GM03348 (cell line): ENCODE measurements around the gene DENND5B.
"Not testable (repeated sequence)": the region's sequence is repeated elsewhere in the genome, so short reads cannot be mapped to it uniquely, and the experiment has no call there.

Experiments
- DNase-seq: peaks from one replicate; pipeline ENCODE4 v3.0.0; 2012; ENCODE audit warnings: low spot score

Gene DENND5B

DNA sequence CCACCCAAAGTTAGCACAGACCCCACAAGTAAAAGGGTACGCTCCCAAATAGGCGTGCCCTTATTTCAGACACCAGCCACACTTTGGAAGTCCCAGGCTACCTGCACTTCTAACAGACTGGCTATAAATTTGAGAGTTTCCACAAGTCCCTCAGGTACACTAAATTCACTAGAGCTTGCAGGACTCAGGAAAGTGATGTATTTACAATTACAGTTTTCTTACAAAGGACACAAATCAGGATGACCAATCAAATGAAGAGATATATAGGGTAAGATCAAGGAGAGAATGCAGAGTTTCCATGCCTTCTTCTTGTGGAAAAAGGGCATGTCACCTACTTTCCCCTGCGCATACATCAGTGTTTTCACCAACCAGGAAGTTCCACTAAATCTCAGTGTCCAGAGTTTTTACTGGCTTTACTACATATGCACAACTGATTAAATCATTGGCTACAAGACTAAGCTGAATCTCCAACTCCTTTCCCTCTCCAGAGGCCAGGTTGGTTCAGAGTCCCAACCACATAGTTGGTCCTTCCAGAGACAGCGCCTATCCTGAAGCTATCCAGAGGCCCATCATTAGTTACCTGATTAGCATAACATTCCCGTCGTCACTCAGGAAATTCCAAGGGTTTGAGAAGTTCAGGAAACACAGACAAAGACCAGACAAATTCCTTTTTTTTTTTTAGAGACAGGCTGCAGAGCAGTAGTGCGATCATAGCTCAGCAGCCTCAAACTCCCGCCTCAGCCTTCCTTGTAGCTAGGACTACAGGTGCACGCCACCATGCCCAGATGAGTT lies 84.2 kb downstream of the DENND5B start:
- peak; percentile 9 for DNase-seq

DNA sequence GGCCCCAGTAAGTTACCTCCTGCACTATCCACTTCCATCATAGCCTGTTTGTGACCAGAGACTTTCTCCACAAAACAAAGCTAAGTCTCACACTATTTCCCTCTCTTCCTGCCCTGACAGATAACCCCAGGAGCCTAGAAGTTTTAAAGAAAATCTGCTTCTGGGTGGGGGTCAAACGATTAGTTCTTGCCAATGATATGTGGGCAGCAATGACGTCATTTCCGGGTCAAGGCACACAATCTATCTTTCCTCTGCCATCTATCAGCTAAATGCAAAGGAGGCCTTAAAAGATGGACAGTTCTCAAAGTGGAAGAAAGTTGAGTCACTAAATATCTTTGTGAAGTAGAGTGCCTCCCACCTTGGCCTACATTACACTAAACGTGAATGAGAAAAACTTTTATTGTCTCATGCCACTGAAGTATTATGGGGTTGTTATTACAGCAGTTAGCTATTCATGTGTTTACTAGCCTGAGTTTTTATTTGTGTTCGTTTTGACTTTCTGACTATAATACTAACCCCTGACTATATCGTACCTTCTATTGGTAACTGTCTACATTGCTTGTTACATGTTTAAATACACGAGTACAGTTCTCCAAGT lies 86.2 kb downstream of the DENND5B start:
- no peak for DNase-seq

DNA sequence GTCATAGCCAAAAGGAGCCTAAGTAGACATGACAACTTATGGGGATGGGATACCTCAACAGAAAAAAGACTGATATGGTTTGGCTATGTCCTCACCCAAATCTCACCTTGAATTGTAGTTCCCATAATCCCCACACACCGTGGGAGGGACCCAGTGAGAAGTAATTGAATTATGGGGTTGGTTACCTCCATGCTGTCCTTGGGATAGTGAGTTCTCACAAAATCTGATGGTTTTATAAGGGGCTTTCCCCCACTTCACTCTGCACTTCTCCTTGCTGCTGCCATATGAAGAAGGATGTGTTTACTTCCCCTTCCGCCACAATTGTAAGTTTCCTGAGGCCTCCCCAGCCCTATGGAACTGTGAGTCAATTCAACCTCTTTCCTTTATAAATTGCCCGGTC lies 89.9 kb downstream of the DENND5B start:
- not testable (repeated sequence) for DNase-seq

DNA sequence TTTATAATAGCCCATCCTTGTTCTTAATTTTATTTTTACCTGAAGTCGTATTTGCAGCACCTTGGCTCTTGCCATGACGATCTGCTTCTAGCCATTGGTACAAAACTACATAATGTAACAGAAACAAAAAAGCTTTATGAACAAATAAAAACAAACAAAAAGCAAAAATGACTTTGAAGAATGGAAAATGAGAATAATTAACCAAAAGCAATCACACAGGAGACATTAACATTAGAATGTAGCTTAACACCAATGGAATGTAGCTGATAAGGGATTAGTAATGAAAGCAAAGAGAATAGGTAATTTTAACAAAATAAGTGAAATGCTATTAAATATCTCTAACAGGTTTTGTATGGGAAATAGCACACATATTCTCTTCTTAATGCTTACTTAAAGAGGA lies 91.4 kb downstream of the DENND5B start:
- DNase-seq, result no peak

DNA sequence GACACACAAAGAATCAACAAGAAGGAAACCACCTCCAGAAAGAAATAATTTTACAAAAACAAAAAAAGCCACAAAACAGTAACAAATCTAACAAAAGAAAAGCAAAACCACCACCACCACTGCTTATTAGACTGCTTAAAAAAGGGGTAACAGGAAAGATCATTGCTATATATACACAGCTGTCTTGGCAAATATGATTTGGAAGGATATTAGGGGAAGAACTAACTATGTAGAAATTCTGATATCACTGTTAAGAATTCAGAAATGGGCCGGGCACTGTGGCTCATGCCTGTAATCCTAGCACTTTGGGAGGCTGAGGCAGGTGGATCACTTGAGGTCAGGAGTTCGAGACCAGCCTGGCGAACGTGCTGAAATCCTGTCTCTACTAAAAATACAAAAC lies 92.5 kb downstream of the DENND5B start:
- no peak for DNase-seq

DNA sequence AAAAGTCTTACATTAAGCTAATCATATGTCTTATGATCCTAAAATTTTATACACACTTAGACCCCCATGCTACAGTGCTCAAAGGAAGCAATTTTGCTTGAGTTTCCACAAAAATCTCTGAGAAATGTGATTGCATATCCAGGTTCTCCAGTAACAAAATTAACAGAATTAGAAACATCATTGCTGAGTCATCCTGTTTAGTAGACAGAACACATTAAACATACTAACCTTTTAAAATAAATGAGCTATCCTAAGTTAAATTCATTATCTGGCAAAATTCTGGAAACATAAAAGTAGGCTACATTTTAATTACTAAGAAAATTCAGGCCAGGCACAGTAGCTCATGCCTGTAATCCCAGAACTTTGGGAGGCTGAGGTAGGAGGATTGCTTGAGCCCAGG lies 94.7 kb downstream of the DENND5B start:
- peak; percentile 12 for DNase-seq

DNA sequence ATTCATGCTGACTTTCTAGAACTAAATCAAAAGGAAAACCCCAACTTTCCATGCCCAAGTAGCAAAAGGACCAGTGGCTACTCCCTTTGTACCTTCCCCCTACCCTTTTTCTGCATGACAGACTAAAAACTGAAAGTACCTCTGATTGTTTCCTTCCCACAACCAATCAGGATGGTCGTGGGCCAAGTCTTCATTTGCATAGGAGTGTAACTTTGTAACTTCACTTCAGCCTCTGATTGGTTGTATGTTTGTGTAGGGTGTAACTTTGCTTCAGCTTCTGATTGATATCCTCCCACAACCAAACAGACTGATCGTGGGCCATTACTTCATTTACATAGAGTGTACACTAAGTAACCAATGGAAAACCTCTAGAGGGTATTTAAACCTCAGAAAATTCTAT lies 96.5 kb downstream of the DENND5B start:
- no peak for DNase-seq

DNA sequence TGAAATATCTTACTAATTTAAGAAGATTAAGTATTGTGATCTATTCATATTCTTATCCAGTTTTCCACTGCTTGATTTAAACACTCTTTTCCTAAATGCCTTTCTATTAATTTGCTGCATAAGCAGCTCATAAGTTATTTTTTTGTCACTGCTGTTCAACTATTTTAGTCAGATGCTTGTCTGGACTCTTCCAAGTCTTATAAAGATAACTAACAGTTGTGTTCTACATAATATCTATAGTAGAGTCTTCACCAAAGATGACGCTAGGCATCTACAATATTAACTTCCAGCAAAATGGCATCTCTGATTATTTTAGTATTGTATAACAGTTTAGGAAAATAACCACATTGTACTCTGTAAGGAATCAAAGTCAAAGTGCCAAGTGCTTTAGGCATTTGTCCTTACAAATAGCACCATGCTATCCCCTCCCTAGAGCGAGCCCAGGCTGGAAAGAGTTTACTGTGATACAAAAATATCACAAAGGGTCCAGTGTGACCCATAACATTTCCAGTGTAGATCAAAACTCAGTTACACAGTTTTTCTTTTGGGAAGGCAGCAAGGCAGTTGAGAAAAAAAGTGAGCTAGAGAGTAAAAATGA lies 98.2 kb downstream of the DENND5B start:
- DNase-seq, result peak; percentile 11

DNA sequence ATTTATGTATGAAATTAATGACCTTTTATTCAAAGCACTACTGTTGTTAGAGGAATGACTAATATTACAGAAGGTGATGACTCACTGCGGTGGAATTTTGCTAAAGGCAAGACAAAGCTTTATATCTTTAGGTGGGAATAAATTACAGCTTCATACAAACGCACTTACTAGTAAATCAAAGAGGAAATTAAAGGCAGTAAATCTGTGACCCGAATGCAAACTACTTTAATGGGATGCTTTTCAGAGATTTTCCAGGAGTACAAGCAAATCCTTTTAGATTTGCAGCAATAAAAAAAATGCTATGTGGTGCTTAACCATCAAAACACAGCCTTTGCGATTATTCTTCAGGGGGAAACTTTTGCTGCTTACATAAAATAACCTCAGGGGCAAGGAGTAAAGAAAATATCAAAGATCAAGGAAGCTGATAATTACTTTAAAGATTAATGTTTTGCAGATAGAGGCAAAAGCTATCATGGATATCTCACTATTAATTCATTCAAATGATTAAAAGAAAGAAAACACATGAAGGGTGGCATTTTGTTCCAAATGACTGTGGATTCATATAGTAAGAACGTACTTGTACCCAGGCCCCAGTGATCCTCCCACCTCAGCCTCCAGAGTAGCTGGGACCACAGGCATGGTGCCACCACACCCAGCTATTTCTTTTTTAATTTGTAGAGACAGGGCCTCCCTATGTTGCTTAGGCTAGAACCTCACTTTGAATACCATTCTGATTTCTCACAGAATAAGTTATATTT lies 98.9 kb downstream of the DENND5B start:
- peak; percentile 58 for DNase-seq

DNA sequence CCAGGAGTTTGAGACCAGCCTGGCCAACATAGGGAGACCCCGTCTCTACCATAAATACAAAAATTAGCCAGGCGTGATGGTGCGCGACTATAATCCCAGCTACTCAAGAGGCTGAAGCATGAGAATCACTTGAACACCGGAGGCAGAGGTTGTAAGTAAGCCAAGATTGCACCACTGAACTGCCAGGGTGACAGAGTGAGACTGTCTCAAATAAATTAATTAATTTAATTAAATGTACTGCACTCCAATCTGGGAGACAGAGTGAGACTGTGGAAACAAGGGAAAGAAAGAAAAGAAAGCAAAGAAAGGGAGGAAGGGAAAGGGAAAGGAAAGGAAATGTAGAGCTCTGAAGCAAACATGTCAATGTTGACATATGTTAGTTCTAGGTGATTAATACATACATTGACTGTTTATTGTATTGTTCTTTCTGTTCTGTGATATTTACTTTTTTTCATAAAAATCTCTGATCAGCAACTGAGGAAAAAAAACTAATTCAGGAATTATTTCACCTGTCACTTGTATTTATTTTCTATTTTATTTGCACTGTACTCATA lies 99.6 kb downstream of the DENND5B start:
- DNase-seq, result no peak

DNA sequence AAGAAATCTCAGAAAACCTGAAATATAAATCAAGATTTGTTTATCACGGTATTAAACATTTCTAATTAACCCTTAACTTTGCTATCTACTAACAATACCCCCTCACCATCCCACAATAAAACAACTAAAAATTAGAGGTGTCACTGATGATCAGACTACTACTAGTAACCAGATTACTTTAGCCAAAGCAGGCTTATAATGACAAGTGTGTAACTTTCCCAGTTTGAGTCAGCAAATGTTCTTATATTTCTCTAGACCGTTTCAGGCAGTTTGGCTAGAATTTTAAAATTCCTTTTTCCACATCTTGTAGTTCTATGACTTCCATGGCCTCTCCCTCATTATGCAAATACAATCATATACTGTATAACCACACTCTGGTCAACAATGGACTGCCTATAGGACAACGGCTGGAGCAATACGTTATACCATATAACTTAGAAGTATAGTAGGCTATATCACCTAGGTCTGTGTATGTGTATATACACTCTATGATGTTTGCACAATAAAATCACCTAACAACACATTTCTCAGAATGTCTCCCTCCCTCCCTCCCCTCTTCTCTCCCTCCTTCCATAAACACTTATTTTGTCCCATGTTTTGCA lies 102.1 kb downstream of the DENND5B start:
- no peak for DNase-seq

DNA sequence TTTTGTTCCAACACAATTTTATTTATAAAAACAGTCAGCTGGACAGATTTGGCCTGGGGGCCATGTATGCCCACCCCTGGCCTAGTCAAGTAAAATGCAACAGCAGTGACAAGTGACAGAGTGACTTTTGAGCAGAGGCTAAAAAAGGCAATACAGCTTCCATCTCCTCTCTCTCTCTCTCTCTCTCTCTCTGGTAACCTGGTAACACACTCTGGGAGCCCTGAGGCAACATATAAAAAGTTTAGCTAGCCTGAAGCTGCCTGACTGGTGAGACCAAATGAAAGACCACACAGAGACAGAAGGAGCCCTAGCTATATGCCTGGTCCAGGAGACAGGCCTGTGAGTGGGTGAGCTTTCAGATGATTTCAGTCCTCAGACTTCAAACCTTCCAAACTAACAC lies 105.4 kb downstream of the DENND5B start:
- no peak for DNase-seq

DNA sequence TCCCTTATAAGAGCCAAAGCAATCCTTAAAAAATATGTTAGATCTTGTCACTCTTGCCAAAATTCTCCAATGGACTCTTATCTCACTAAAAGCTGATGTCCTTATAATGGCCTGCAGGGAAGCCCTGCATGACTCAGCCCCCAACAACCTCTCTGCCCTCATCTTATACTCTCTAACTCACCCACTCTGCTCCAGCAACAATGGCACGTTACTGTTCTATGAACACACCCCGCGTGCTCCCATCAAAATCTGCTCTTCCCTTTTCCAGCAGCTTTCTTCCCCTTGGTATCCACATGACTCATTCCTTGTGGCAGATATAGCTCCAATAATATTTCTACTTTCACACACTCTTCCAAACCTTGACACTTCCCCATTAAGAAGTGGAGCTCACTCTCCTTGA lies 108.1 kb downstream of the DENND5B start:
- DNase-seq, result peak; percentile 4

DNA sequence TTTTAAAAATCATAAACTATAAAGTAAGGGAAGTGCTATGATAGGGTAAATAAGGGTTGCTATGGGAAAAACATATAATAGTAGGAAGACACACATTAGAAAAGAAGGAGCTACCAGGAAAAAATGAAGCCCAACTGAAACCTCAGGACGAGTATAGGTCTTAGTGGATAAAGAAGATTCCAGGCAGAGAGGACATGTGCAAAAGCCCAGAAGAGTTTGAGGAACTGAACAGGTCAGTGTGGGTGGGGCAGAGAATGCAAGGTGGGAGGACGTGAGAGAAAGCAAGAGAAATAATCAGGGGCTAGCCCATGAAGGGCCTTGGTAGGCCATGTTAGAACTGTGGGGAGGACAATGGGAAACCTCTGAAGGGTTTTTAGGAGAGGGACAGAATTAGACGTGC lies 109.5 kb downstream of the DENND5B start:
- no peak for DNase-seq

DNA sequence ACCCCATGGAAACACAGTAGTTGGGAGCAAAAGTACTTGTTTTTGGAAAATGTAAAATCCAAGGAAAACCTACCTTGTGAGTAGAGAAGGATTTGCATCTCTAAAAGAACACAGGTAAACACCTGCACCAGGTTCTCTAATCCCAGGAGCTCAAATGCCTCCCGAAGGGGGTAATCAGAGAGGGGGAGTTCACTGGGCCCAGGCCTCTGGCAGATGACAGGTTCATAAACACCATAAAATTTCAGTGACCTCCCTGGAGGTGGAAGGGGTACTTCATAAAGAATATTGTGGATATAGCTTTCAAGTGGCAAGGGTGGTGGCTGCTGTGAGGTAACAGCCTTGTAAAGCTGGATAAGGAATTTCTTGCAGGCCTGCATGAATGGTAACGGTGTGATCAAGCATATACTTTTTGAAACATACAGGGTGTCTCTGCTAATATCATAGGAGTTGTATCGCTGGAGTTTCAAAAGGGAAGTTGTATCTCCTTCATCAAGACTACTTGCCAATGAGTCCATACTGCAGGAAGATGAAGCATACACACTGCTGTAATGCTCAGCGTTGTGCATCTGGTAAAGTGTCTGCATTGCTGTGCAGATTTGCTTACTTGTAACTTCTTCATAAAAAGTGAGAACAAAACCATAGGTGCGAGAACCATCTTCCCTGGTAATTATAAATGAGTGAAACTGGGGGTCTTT lies 111.3 kb downstream of the DENND5B start:
- no peak for DNase-seq

DNA sequence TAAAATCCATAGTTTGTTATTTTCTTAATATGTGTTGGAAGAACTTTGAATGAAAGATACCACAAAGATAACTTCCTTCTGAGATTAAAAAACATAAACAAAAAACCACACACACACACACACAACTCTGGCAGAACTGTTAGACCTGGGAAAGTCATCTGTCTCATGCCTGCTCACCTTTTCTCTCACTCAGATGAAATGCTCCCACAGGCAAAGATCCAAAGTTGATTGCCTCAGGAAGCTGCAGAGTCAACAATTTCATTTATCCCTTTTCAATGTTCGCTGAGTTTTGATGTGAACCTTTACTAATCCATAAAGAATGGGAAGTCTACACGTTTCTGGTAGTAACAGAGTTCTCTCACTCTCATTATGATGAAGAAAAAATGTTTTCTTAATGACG lies 112.0 kb downstream of the DENND5B start:
- no peak for DNase-seq

DNA sequence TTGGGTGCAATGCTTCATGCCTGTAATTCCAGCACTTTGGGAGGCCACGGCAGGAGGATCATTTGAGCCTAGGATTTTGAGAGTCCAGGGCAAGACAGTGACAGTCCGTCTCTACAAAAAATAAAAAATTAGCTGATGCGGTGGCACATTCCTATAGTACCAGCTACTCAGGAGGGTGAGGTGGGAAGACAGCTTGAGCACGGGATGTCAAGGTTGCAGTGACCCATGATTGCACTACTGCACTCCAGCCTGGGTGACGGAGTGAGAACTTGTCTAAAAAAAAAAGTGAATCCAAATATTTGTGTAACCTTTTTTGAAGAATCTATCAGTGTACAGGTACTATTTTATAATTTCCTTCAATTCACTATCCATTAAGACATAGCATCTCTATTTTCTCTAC lies 112.5 kb downstream of the DENND5B start:
- no peak for DNase-seq

DNA sequence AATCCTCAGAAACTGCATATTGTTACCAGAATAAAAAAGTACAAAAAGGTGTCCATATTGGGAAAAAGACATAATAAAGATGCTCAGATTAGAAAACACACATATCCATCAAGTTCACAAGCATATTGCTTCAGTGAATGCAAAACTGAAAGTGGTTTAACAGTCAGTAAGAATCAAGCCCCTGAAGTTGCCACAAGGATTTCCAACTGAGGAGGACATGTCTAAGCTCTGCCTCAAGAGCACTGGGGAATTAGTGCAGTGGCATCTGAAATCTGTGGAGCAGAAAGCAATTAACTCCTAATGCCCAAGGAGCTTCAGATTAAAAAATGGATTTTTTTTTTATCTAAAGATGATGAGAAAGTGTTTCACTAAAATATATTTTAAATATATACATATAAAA lies 113.2 kb downstream of the DENND5B start:
- DNase-seq, result no peak

DNA sequence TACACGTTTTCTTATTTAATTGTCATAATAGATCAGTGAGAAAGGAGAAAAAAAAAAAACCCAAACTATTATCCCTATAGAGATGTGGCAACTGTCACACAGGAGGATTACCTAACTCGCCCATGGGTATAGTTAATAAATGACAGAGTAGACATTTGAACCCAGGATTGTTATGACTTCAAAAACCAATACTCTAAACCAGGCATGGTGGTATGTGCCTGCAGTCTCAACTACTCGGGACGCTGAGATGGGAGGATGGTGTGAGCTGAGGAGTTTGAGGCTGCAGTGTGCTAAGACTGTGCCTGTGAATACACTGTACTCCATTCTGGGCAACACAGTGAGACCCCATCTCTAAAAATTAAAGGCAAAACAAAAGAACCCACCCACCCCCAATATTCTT lies 114.5 kb downstream of the DENND5B start:
- no peak for DNase-seq

DNA sequence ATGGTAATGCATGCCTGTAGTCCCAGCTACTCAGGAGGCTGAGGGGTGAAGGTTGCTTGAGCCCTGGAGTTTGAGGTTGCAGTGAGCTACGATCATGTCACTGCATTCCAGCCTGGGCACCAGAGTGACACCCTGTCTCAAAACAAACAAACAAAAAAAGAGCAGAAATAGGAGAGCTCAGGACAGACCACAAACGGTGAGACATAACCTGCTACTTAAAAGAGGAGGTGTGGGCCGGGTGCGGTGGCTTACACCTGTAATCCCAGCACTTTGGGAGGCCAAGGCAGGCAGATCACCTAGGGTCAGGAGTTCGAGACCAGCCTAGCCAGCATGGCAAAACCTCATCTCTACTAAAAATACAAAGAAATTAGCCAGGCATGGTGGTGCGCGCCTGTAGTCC lies 115.3 kb downstream of the DENND5B start:
- DNase-seq, result not testable (repeated sequence)

DNA sequence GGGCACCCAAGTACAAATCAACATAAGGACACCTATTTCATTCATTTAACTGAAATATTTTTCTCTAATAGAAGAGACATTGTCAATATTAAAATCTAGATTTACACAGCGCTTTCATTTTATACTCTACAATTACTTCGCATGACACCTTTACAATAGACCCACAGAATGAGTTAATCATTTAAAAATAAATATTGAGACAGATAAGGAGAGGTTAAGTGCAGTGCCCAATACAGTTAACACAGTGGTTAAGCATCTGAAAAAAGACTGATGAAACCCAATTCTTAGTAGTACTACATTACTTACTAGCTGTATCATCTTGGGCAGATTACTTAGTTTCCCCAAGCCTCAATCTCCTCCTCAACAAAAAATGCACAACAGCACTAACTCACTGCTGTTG lies 116.2 kb downstream of the DENND5B start:
- no peak for DNase-seq
